Measurements from ENCODE around the gene C4A. TPM values are rescaled to one million over a fixed set of nuclear protein-coding genes. Genes with fewer than 3 reads are reported as not detected.

The C4A gene
- total and polyA plus RNA-seq, 10 of the 15 experiments (the other 5 are each of a cell fraction or from before 2014, with no cell fraction given), result 0.13 to 5.4 (median 0.88) TPM; not detected in 1

DNA sequence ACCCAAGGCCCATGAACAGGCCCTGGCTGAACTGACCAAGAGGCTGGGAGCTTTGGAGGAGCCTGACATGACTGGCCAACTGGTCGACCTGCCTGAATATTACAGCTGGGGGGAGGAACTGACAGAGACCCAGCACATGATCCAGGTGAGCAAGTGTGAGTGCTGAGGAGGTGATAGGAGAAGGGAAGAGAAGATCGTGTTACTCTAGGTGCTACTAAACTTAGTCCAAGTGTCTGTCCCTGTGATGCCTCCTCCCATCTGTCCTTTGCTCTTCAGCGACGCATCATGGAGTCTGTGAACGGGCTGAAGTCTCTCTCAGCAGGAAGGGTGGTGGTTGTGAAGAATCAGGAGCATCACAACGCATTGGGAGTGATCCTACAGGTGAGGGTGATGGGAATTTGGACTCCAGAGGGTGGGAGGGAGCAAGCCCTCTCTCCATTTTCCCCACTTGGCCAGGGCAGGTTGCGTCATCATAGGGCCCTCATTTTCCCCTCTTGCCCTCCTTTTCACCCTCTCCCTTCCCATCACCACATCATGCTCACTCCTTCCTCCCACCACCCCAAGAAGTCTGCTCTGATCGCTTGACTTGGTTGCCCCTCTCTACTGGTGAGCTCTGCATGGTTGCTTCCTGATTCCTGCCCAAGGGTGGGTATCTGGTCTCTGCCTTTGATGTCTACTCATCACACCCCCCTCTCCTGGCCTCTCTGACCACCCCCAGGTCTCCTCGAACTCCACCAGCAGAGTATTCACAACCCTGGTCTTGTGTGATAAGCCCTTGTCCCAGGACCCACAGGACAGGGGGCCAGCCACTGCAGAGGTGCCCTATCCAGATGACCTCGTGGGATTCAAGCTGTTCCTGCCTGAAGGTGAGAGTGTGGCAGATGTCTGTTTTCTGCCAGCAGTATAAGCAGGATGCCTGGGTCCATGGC lies 14.6 kb upstream of the C4A start (continued):
- TF ChIP-seq, protein P1, sequence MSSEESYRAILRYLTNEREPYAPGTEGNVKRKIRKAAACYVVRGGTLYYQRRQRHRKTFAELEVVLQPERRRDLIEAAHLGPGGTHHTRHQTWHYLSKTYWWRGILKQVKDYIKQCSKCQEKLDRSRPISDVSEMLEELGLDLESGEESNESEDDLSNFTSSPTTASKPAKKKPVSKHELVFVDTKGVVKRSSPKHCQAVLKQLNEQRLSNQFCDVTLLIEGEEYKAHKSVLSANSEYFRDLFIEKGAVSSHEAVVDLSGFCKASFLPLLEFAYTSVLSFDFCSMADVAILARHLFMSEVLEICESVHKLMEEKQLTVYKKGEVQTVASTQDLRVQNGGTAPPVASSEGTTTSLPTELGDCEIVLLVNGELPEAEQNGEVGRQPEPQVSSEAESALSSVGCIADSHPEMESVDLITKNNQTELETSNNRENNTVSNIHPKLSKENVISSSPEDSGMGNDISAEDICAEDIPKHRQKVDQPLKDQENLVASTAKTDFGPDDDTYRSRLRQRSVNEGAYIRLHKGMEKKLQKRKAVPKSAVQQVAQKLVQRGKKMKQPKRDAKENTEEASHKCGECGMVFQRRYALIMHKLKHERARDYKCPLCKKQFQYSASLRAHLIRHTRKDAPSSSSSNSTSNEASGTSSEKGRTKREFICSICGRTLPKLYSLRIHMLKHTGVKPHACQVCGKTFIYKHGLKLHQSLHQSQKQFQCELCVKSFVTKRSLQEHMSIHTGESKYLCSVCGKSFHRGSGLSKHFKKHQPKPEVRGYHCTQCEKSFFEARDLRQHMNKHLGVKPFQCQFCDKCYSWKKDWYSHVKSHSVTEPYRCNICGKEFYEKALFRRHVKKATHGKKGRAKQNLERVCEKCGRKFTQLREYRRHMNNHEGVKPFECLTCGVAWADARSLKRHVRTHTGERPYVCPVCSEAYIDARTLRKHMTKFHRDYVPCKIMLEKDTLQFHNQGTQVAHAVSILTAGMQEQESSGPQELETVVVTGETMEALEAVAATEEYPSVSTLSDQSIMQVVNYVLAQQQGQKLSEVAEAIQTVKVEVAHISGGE (CRISPR knock-in tag; IDR thresholded peaks at IDR 0.05), result no peak
- TF ChIP-seq, protein P2, sequence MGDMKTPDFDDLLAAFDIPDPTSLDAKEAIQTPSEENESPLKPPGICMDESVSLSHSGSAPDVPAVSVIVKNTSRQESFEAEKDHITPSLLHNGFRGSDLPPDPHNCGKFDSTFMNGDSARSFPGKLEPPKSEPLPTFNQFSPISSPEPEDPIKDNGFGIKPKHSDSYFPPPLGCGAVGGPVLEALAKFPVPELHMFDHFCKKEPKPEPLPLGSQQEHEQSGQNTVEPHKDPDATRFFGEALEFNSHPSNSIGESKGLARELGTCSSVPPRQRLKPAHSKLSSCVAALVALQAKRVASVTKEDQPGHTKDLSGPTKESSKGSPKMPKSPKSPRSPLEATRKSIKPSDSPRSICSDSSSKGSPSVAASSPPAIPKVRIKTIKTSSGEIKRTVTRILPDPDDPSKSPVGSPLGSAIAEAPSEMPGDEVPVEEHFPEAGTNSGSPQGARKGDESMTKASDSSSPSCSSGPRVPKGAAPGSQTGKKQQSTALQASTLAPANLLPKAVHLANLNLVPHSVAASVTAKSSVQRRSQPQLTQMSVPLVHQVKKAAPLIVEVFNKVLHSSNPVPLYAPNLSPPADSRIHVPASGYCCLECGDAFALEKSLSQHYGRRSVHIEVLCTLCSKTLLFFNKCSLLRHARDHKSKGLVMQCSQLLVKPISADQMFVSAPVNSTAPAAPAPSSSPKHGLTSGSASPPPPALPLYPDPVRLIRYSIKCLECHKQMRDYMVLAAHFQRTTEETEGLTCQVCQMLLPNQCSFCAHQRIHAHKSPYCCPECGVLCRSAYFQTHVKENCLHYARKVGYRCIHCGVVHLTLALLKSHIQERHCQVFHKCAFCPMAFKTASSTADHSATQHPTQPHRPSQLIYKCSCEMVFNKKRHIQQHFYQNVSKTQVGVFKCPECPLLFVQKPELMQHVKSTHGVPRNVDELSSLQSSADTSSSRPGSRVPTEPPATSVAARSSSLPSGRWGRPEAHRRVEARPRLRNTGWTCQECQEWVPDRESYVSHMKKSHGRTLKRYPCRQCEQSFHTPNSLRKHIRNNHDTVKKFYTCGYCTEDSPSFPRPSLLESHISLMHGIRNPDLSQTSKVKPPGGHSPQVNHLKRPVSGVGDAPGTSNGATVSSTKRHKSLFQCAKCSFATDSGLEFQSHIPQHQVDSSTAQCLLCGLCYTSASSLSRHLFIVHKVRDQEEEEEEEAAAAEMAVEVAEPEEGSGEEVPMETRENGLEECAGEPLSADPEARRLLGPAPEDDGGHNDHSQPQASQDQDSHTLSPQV (IDR thresholded peaks at IDR 0.05), result no peak
- TF ChIP-seq IKZF1 (conservative IDR thresholded peaks at IDR 0.05) (no peak), EGR1 (IDR thresholded peaks at IDR 0.05; ENCODE audit: borderline replicate concordance in 1 of 2, low read depth in 2 of 2, low read length in 2 of 2) (no peak)
- TF ChIP-seq, protein P3, sequence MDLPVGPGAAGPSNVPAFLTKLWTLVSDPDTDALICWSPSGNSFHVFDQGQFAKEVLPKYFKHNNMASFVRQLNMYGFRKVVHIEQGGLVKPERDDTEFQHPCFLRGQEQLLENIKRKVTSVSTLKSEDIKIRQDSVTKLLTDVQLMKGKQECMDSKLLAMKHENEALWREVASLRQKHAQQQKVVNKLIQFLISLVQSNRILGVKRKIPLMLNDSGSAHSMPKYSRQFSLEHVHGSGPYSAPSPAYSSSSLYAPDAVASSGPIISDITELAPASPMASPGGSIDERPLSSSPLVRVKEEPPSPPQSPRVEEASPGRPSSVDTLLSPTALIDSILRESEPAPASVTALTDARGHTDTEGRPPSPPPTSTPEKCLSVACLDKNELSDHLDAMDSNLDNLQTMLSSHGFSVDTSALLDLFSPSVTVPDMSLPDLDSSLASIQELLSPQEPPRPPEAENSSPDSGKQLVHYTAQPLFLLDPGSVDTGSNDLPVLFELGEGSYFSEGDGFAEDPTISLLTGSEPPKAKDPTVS (IDR thresholded peaks at IDR 0.05; ENCODE audit: low read depth, low read length), result no peak

Measured in GM12878 (cell line).